ENCODE measurements around the gene COQ5. TPM values are rescaled to one million over a fixed set of nuclear protein-coding genes. Genes with fewer than 3 reads are reported as not detected.

Gene COQ5
- total RNA-seq, 2 donors from 2014 or later: 18.1 to 26.7 TPM

DNA sequence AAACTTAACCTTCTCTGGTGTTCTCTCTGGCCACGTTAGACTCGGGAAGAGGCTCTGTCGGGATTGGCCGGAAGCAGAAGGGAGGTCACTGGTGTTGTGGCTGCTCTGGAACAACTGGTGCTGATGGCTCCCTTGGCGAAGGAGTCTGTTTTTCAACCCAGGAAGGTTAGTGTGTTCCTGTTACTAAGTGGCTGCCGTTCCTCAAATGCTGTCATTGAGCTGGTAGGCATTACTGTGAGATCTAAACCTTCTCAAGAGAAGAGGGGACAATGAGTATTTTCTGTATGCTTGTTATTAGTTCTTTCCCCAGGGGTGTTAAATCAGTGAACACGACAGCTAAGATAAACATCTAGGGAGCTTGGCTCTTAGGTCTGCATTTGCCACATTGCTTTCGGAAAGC, 33.9 kb upstream of the COQ5 start:
- no peak overlapping the region for H3K4me3 ChIP-seq
- TF ChIP-seq, protein P1, sequence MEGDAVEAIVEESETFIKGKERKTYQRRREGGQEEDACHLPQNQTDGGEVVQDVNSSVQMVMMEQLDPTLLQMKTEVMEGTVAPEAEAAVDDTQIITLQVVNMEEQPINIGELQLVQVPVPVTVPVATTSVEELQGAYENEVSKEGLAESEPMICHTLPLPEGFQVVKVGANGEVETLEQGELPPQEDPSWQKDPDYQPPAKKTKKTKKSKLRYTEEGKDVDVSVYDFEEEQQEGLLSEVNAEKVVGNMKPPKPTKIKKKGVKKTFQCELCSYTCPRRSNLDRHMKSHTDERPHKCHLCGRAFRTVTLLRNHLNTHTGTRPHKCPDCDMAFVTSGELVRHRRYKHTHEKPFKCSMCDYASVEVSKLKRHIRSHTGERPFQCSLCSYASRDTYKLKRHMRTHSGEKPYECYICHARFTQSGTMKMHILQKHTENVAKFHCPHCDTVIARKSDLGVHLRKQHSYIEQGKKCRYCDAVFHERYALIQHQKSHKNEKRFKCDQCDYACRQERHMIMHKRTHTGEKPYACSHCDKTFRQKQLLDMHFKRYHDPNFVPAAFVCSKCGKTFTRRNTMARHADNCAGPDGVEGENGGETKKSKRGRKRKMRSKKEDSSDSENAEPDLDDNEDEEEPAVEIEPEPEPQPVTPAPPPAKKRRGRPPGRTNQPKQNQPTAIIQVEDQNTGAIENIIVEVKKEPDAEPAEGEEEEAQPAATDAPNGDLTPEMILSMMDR (IDR thresholded peaks at IDR 0.05): no peak
- no peak for TF ChIP-seq POLR2AphosphoS5 (IDR thresholded peaks at IDR 0.05)
- peaks cover 19 to 34% of the 10 kb centered on the region in 2 donors for H3K36me3 ChIP-seq

GRCh38 chr12:120557589-120557988, 28.6 kb upstream of the COQ5 start:
- TF ChIP-seq POLR2AphosphoS5 (IDR thresholded peaks at IDR 0.05) (no peak), POLR2A (IDR thresholded peaks at IDR 0.05) (no peak)
- TF ChIP-seq, protein P1 (IDR thresholded peaks at IDR 0.05): no peak
- Histone ChIP-seq H3K27ac (no peak overlapping the region), H3K27me3 (replicated peaks; ENCODE audit: insufficient read depth) (no peaks in the 10 kb centered on the region), H3K36me3 (peaks cover 10 to 12% of the 10 kb centered on the region in 2 donors), H3K4me1 (replicated peaks) (no peaks in the 10 kb centered on the region), H3K9me3 (no peaks in the 10 kb centered on the region), H3K4me3 (no peak overlapping the region)
- no peak for DNase-seq (ENCODE audit: low spot score)
- WGBS: 92% methylated on average over 2 of the region's 2 CpGs
- intact Hi-C loops (cut with DNase I): no loop called here

More for the DNA sequence above, 33.9 kb upstream of the COQ5 start:
- intact Hi-C loops (cut with DNase I): loop anchor here (10.0 kb wide), 1 partner anchor 68 kb away; the partner anchor contains the start of gene DYNLL1
- no peak for DNase-seq (ENCODE audit: low spot score)
- Histone ChIP-seq H3K27ac (no peak overlapping the region), H3K4me1 (replicated peaks) (no peaks in the 10 kb centered on the region), H3K27me3 (replicated peaks; ENCODE audit: insufficient read depth) (no peaks in the 10 kb centered on the region), H3K9me3 (no peaks in the 10 kb centered on the region)
- WGBS: 58% methylated on average over 8 of the region's 8 CpGs

DNA sequence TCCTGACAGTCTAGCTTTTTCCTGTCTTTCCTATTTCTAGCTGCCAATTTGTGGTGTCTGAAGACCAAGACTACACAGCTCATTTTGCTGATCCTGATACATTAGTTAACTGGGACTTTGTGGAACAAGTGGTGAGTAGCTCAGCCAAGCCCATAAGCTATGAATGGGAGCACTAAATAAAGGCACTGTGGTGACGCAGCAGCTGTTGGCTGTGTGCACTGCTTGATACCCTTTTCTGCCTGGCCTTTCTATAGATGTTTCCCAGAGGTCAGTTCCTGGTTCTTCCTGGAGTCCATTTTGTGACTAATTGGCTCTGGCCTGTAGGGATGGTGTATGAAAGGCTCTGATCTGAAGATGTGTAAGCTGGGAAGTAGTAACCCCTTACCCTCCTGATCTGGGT, 25.7 kb upstream of the COQ5 start:
- H3K36me3 ChIP-seq: peaks cover 3 to 12% of the 10 kb centered on the region in 2 donors
- no peak overlapping the region for H3K27ac ChIP-seq
- H3K4me3 ChIP-seq: no peak overlapping the region
- 89% methylated on average over 1 of the region's 1 CpG for WGBS
- no peaks in the 10 kb centered on the region for H3K4me1 ChIP-seq (replicated peaks)
- no peaks in the 10 kb centered on the region for H3K27me3 ChIP-seq (replicated peaks; ENCODE audit: insufficient read depth)
- TF ChIP-seq, protein P1 (IDR thresholded peaks at IDR 0.05): no peak
- TF ChIP-seq POLR2A (IDR thresholded peaks at IDR 0.05): no peak
- TF ChIP-seq POLR2AphosphoS5 (IDR thresholded peaks at IDR 0.05): no peak
- H3K9me3 ChIP-seq: no peaks in the 10 kb centered on the region
- no peak for DNase-seq (ENCODE audit: low spot score)
- intact Hi-C loops (cut with DNase I): no loop called here

- Histone ChIP-seq H3K4me3 (no peak overlapping the region), H3K27ac (peak overlapping the region in 1 of 2 donors; percentile 58), H3K36me3 (peaks cover 0 to 6% of the 10 kb centered on the region in 2 donors), H3K9me3 (no peaks in the 10 kb centered on the region), H3K27me3 (replicated peaks; ENCODE audit: insufficient read depth) (no peaks in the 10 kb centered on the region), H3K4me1 (replicated peaks) (peaks cover 3% of the 10 kb centered on the region)
- WGBS: 27% methylated on average over 3 of the region's 3 CpGs
- intact Hi-C loops (cut with DNase I): no loop called here
- no peak for DNase-seq (ENCODE audit: low spot score)
- no peak for TF ChIP-seq POLR2A (IDR thresholded peaks at IDR 0.05)
- peak; percentile 32 for TF ChIP-seq POLR2AphosphoS5 (IDR thresholded peaks at IDR 0.05)
- TF ChIP-seq, protein P1 (IDR thresholded peaks at IDR 0.05): no peak
Observed at GRCh38 chr12:120546050-120546386, 17.1 kb upstream of the COQ5 start.

- Histone ChIP-seq H3K4me1 (replicated peaks) (peaks cover 3% of the 10 kb centered on the region), H3K27me3 (replicated peaks; ENCODE audit: insufficient read depth) (no peaks in the 10 kb centered on the region), H3K36me3 (peaks cover 0 to 6% of the 10 kb centered on the region in 2 donors), H3K9me3 (no peaks in the 10 kb centered on the region), H3K27ac (no peak overlapping the region), H3K4me3 (no peak overlapping the region)
- 85% methylated on average over 3 of the region's 3 CpGs for WGBS
- no peak for DNase-seq (ENCODE audit: low spot score)
- no peak for TF ChIP-seq POLR2AphosphoS5 (IDR thresholded peaks at IDR 0.05)
- TF ChIP-seq POLR2A (IDR thresholded peaks at IDR 0.05): no peak
- intact Hi-C loops (cut with DNase I): no loop called here
Observed at GRCh38 chr12:120544691-120545090, 15.7 kb upstream of the COQ5 start.

Data from prostate gland (tissue), 2 donors.